ENCODE measurements around the gene DLGAP4.

DLGAP4 gene

DNA sequence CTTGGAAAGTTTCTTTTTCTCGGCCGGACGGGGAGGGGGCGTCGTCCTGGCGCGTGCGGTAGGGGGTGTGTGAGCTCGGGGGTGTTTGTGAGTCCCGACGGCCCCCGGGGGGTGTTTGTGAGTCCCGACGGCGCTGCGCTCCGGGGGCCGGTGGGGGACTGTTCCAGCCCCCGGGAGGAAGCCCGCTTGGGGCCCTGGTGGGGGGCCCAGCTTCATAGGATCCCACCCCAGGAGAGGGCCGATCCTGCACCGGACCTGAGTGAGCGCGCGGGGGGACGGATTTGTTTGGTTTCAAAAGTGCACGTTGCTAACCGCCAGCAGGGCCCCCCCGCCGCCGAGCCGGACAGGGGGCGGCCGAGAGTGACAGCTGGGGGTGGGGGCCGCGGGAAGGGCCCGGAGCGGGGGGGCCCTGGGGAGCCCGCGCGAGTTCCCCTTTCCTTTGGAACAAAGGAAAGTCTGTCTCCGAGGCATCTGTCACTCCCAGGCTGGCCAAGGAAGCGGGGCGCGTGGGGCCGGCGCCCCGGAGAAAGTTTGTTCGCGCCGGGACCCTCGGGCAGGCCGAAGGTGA lies 267.7 kb downstream of the DLGAP4 start:
- DNase-seq: peak; percentile 76

DNA sequence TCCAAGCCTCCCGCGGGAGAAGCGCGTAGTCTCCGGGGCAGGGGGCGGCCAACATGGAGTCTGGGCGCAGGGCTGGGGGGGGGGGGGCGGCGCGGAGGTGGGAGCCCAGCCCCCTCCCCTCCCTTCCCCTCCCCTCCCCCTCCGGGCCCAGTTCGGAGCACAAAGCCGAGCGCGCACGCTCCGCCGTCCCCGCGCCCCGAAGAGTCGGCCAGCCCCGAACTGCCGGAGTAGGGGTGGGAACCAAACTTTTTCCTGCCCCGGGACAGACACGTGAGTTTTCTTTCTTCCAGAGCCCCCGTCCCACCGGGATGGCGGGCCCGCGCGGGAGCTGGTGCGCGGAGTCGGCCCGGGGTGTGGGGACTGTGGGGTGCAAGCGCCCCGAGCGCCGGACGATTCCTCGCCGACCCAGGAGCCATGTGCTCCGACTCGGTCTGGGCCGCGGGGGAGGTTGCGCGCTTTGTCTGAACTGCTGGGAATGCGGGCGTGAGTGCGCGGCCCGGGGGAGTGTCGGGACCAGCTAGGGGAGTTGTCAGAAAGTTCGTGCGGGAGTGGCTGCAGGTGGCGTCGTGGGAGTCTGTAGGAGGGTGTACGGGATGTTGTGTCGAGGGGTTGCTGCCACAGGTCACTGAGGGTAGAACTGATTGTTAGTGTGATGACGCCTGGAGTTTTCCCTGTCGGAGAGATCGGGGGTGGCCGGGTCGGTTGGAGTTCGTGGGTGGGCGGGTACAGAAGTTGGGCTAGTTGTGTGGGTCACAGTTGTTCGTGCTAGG lies 268.4 kb downstream of the DLGAP4 start:
- peak; percentile 64 for DNase-seq

DNA sequence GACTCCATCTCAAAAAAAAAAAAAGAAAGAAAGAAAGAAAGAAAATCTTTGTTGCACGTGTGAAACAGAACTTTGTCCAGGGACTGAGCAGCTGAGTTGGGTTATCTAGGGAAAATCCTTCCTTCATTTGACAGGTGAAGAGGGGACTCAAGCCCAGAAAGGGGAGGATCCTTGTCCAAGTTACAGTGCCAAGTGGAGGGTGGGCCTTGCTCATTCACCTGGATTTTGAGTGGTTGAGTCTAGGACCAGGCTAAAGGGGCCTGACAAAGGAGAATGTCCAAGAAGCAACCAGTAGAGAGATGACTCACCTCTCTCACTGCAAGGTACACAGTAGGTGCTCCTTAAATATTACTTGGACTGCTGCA lies 269.9 kb downstream of the DLGAP4 start:
- no peak for DNase-seq
